ENCODE measurements around the gene PLK5. TPM values are rescaled to one million over a fixed set of nuclear protein-coding genes. Genes with fewer than 3 reads are reported as not detected.

PLK5 gene
- total RNA-seq, 1 donor, result under 0.01 TPM

- DNase-seq (ENCODE audit: low read depth), result no peak
- TF ChIP-seq CTCF (IDR thresholded peaks at IDR 0.05; ENCODE audit: insufficient read depth, low read depth, low read length), result no peak
- peak overlapping the region; percentile 59 for H3K4me3 ChIP-seq (ENCODE audit: low read depth, low read length)
Observed at GRCh38 chr19:1507192-1507660, 16.7 kb upstream of the PLK5 start.

DNA sequence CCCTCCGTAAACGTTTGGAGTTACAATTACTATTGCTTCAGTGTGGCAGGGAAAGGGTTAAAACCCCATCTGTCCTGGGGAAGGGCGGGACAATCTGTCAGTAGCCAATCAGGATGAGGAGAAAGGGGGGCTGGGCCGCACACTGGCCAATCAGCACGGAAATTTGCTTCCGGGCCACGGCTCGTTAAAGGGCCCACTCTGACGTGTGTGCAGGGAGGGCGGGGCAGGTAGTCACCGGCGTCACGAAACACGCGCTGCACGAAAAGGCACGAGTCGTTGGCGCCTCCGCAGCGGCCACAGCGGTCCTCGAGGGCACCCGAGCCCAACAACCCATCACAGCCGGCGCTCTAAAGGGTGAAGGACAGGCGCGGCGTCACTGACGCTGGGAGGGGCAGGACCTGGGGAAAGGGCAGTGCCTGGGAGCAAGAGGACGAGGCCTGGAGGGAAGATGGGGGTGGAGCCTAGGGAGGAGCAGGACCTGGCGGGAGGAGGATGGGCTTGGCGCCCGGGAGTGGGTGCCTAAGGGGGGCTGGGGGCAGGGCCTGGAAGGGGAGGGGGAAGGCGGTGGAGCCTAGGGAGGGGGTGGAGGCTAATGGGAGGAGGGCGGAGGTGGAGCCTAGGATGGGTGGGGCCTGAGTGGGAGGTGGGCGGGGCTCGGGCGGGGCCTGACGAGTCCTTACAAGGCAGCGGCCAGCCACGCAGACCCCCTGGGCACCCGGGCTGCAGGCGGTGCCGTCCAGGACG, 15.9 kb upstream of the PLK5 start:
- TF ChIP-seq CTCF (IDR thresholded peaks at IDR 0.05; ENCODE audit: insufficient read depth, low read depth, low read length), result no peak
- peak; percentile 98 for DNase-seq (ENCODE audit: low read depth)
- H3K4me3 ChIP-seq (ENCODE audit: low read depth, low read length), result peak overlapping the region; percentile 59

DNA sequence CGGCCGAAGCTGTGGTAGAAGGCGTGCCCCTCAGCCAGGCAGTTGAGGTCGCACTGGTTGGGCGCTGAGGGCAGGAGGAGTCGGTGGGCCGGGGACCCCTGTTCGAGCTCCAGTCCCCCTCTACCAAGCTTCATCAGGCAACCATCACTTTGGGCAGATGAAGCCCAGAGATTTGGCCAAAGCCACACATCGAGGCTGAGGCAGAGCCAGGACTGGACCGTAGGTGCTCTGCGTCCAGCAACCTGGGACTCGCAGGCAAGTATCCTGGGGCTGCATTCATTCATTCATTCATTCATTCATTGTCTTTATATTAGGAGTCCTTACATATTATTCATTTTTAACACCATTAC, 15.4 kb upstream of the PLK5 start:
- TF ChIP-seq CTCF (IDR thresholded peaks at IDR 0.05; ENCODE audit: insufficient read depth, low read depth, low read length), result no peak
- no peak overlapping the region for H3K4me3 ChIP-seq (ENCODE audit: low read depth, low read length)
- DNase-seq (ENCODE audit: low read depth), result no peak

DNA sequence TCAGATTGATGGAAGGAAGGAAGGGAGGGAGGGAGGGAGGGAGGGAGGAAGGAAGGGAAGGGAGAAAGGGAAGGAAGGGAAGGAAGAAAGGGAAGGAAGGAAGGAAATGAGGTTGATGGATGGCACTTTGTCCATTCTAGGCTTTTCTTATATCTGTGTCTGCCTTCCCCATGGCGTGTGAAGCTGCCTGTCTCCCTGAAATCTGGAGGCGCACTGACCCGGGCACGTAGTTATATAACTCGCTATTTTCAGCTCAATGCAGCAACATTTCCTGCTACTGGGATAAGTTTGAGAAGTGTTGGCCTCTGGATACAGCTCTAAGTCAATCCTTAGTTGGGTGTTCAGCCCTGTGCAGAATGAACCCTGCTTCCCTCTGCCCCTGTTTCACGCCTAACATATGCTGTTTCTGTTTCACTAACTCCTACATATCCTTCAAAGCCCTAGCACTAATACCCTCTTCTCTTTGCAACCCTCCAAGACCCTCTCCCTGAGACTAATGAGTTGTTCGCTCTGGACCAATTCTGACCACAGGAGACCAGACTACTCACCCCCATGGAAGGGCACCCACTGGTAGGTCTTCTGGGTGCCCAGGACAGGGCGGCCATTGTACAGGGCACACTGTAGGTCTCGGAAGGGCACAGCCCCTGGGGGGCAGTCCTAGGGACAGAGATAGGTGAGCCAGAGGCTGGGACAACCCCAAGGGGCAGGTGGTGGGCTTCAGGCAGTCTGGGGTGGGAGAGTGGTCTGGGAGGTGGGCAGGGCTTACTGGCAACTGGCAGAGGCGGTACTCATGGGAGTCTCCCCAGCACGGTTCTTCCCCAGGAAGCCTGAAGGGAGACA, 14.1 kb upstream of the PLK5 start:
- TF ChIP-seq CTCF (IDR thresholded peaks at IDR 0.05; ENCODE audit: insufficient read depth, low read depth, low read length), result no peak
- no peak overlapping the region for H3K4me3 ChIP-seq (ENCODE audit: low read depth, low read length)
- DNase-seq (ENCODE audit: low read depth), result no peak

- no peak for TF ChIP-seq CTCF (IDR thresholded peaks at IDR 0.05; ENCODE audit: insufficient read depth, low read depth, low read length)
- no peak overlapping the region for H3K4me3 ChIP-seq (ENCODE audit: low read depth, low read length)
- no peak for DNase-seq (ENCODE audit: low read depth)
Observed at GRCh38 chr19:1510442-1510806, 13.5 kb upstream of the PLK5 start.

DNA sequence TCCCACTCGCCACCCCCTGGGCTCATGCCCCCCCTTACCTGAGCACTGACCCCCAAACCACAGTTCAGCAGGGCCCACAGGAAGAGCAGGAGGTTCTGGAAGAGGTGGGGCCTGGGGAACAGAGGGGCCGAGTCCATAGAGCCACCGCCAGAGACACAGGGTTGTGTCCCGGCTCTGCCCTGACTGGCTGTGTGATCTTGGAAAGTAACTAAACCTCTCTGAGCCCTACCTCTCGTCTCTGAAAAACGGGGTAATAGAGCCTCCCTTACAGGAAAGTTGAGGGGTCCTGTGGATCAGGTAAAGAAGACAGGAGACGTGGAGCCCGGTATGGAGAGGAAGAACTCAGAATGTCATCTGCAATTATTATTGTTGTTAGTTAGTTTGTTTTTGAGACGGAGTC, 13.1 kb upstream of the PLK5 start:
- DNase-seq (ENCODE audit: low read depth), result no peak
- TF ChIP-seq CTCF (IDR thresholded peaks at IDR 0.05; ENCODE audit: insufficient read depth, low read depth, low read length), result no peak
- H3K4me3 ChIP-seq (ENCODE audit: low read depth, low read length), result no peak overlapping the region

Data from fibroblast of villous mesenchyme (primary cell).